LNCAP (cell line): Measurements from ENCODE around the gene ATP13A2.

Source experiments
- CTCF ChIP-seq: fragments of 450-650 bp; IDR thresholded peaks from 2 replicates; pipeline ENCODE4 v1.5.1; 2017; ENCODE audit warnings: mild to moderate bottlenecking

The ATP13A2 gene

GRCh38 chr1:16998589-16998988, 13.1 kb downstream of the ATP13A2 start:
- TF ChIP-seq CTCF, result no peak

GRCh38 chr1:16996845-16997244, 14.9 kb downstream of the ATP13A2 start:
- TF ChIP-seq CTCF, result no peak

GRCh38 chr1:16993521-16994038, 18.1 kb downstream of the ATP13A2 start:
- TF ChIP-seq CTCF, result no peak

GRCh38 chr1:16992675-16993074, 19.1 kb downstream of the ATP13A2 start:
- no peak for TF ChIP-seq CTCF

- no peak for TF ChIP-seq CTCF
Measured at GRCh38 chr1:16992102-16992501, 19.6 kb downstream of the ATP13A2 start.

- no peak for TF ChIP-seq CTCF
Measured at GRCh38 chr1:16991571-16991970, 20.2 kb downstream of the ATP13A2 start.

- TF ChIP-seq CTCF, result no peak
Measured at GRCh38 chr1:16989676-16990391, 21.9 kb downstream of the ATP13A2 start.
